Kidney (tissue), 14 donors: ENCODE results near the gene LMTK2. TPM values are rescaled to one million over a fixed set of nuclear protein-coding genes. Genes with fewer than 3 reads are reported as not detected.

Source experiments
- DNase-seq, 5 donors: peaks; one replicate each; pipeline ENCODE4 v3.0.0-alpha.2; 2013 to 2020
- FAIRE-seq: peaks from 2 replicates; lab custom pipeline; 2012; peaks lifted over from hg19 to GRCh38; lab: Jason Lieb, UNC
- H3K27ac ChIP-seq, 2 donors: one replicate each; pipeline ENCODE4 v1.7.0; 2013; ENCODE audit warnings: low read depth in 2 of 2, low read length in 2 of 2, inconsistent platforms in 1 of 2
- H3K27me3 ChIP-seq: one replicate; pipeline ENCODE4 v1.7.1; 2013; ENCODE audit warnings: low read length, inconsistent platforms; ENCODE audit not compliant: control insufficient read depth, insufficient read depth
- H3K36me3 ChIP-seq, 3 donors: one replicate each; pipeline versions ENCODE4 v1.7.0 to v1.7.1; 2013; ENCODE audit warnings: low read length in 3 of 3, control low read depth in 1 of 3, inconsistent platforms in 1 of 3; ENCODE audit not compliant: insufficient read depth in 3 of 3, control insufficient read depth in 2 of 3
- H3K4me1 ChIP-seq, 3 donors: one replicate each; pipeline versions ENCODE4 v1.7.0 to v1.7.1; 2013; ENCODE audit warnings: low read length in 3 of 3, inconsistent platforms in 1 of 3, low read depth in 1 of 3; ENCODE audit not compliant: control insufficient read depth in 2 of 3, insufficient read depth in 2 of 3
- H3K4me3 ChIP-seq, 3 donors: one replicate each; pipeline versions ENCODE4 v1.7.0 to v1.8.1; 2013; ENCODE audit warnings: low read length in 3 of 3, control low read depth in 1 of 3, inconsistent platforms in 1 of 3
- H3K9ac ChIP-seq, 3 donors: one replicate each; pipeline versions ENCODE4 v1.7.0 to v1.7.1; 2013; ENCODE audit warnings: low read length in 3 of 3, control low read depth in 1 of 3, inconsistent platforms in 1 of 3
- H3K9me3 ChIP-seq, 3 donors: one replicate each; pipeline versions ENCODE4 v1.7.0 to v1.7.1; 2013; ENCODE audit warnings: low read length in 3 of 3, control low read depth in 1 of 3, inconsistent platforms in 1 of 3; ENCODE audit not compliant: control insufficient read depth in 2 of 3, insufficient read depth in 1 of 3
- CTCF ChIP-seq: IDR thresholded peaks from 3 replicates; pipeline ENCODE4 v1.5.1; 2012; ENCODE audit warnings: mild to moderate bottlenecking, moderate library complexity, borderline replicate concordance; ENCODE audit not compliant: insufficient read depth; ENCODE audit errors: extremely low read depth
- intact Hi-C: fragments of 100-400 bp; cut with DNase I; formaldehyde crosslinking; loops from one replicate; pipeline ENCODE4 v1.11.1; 2022
- polyA plus RNA-seq: library from polyadenylated mRNA; stranded (reverse); fragments of 350-450 nt; fragmentation: Illumina TruSeq; extraction: RNeasy Lipid Tissue Mini Kit (QIAGEN cat#74804); gene quantifications from one replicate; pipeline ENCODE4 v1.2.3, GENCODE V29; 2014; ENCODE audit warnings: low read depth, low replicate concordance; ENCODE audit not compliant: insufficient read depth
- total RNA-seq: library from RNA; stranded (reverse); fragmentation: NEBNext Ultra II Directional; extraction: Animal tissue kit (Norgen Biotek cat#: 25700); gene quantifications from one replicate; pipeline ENCODE4 v1.2.1, GENCODE V29; 2021
- donor health status: control.
- donor health status: control.
- donor health status: control.
- donor health status: control.
- donor health status: control.
- donor health status: DM: yes; HTN: yes; CAD: no.
- donor health status: Normal renal cell carcinoma (clear cell type).

The LMTK2 gene
- total and polyA plus RNA-seq, 2 donors from 2014 or later: 3.3 to 24.8 TPM

- Histone ChIP-seq H3K36me3 (peaks cover 0 to 6% (median 0%) of the 10 kb centered on the region in 3 donors), H3K9me3 (no peaks in the 10 kb centered on the region)
These were observed 121.3 kb downstream of the LMTK2 start for GRCh38 chr7:98227939-98228338.

DNA sequence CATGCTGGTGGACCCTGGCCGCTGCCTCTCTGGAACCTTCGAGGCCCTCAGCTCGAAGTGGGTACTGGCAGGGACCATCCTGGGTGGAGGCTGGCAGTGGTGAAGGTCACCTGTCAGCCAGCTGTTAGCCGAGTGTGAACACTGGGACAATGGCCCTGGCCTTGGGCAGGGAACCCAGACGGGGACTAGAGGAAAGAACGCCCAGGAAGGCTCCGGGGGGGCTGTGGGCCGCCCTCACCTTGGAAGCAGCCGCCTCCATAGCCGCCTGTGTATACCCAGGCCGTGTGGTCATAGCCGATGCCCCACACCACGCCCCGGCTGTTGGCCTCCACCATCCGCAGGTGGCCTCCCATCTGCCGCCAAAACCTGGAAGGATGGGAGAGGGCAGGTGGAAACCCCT, 122.1 kb downstream of the LMTK2 start:
- FAIRE-seq: no peak
- DNase-seq: no peak
- Histone ChIP-seq H3K9me3 (no peaks in the 10 kb centered on the region), H3K27me3 (no peaks in the 10 kb centered on the region), H3K4me3 (no peak overlapping the region), H3K27ac (no peak overlapping the region), H3K4me1 (no peaks in the 10 kb centered on the region), H3K9ac (no peak overlapping the region), H3K36me3 (peaks cover 0 to 6% (median 0%) of the 10 kb centered on the region in 3 donors)
- intact Hi-C loops: no loop called here
- TF ChIP-seq CTCF: no peak

More at GRCh38 chr7:98227939-98228338, 121.3 kb downstream of the LMTK2 start:
- no peak overlapping the region for H3K27ac ChIP-seq
- DNase-seq (no peak), FAIRE-seq (no peak)
- no peak overlapping the region for H3K4me3 ChIP-seq
- TF ChIP-seq CTCF: no peak
- H3K27me3 ChIP-seq: no peaks in the 10 kb centered on the region
- intact Hi-C loops: no loop called here
- no peaks in the 10 kb centered on the region for H3K4me1 ChIP-seq
- H3K9ac ChIP-seq: no peak overlapping the region

DNA sequence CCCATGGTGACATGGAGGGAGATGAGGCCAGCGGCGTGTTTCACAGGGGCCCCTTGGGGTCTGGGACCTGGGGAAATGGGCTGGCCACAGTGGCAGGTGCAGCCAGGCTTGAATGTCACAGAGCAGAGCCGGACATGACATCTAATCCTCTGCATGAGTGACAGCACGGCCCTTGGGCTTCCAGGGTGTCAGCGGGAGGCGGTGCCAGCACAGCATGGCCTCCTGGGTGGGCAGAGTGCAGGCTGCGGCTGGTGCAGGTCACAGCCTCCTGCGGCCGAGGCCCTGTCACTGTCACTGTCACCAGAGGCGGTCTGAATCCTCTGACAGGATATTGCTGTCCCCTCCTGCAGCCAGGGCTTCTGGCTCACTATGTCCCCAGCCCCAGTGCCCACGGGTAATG, 122.8 kb downstream of the LMTK2 start:
- no peak overlapping the region for H3K9ac ChIP-seq
- H3K27ac ChIP-seq: no peak overlapping the region
- FAIRE-seq: no peak
- DNase-seq: peak in 2 of 5 donors; percentile 33 to 39
- peaks cover 0 to 6% (median 0%) of the 10 kb centered on the region in 3 donors for H3K36me3 ChIP-seq
- intact Hi-C loops: no loop called here
- no peaks in the 10 kb centered on the region for H3K27me3 ChIP-seq
- no peak overlapping the region for H3K4me3 ChIP-seq
- no peaks in the 10 kb centered on the region for H3K4me1 ChIP-seq
- H3K9me3 ChIP-seq: no peaks in the 10 kb centered on the region
- TF ChIP-seq CTCF: no peak
